ENCODE results near the gene DDX23.
A peak's percentile ranks its signal among the peaks of the same experiment; 100 is the strongest.
"Not testable (repeated sequence)": the region's sequence is repeated elsewhere in the genome, so short reads cannot be mapped to it uniquely, and the experiment has no call there.

Gene DDX23

GRCh38 chr12:48851883-48852733 is at the start of gene DDX23:
Gene DDX23, minus strand, starts transcription at chr12:48852163. Its CDS starts 6,381 bp downstream, at chr12:48845782.
- peak; percentile 94 for DNase-seq

GRCh38 chr12:48901278-48901677 is 49.3 kb upstream of the DDX23 start:
- no peak for DNase-seq

- no peak for DNase-seq
These were observed 47.7 kb upstream of the DDX23 start for GRCh38 chr12:48899651-48900050.

- no peak for DNase-seq
These were observed 42.3 kb upstream of the DDX23 start for GRCh38 chr12:48894271-48894670.

- DNase-seq = peak; percentile 54
These were observed 38.9 kb upstream of the DDX23 start for GRCh38 chr12:48890657-48891418.

GRCh38 chr12:48889679-48890078 is 37.7 kb upstream of the DDX23 start:
- no peak for DNase-seq

- DNase-seq = no peak
These were observed 31.6 kb upstream of the DDX23 start for GRCh38 chr12:48883305-48884161.

- no peak for DNase-seq
These were observed 31.0 kb upstream of the DDX23 start for GRCh38 chr12:48882972-48883304.

GRCh38 chr12:48882315-48882687 is 30.3 kb upstream of the DDX23 start:
- DNase-seq = no peak

- DNase-seq = no peak
These were observed 29.8 kb upstream of the DDX23 start for GRCh38 chr12:48881686-48882314.

GRCh38 chr12:48880647-48881046 is 28.7 kb upstream of the DDX23 start:
- DNase-seq = no peak

- DNase-seq = no peak
These were observed 26.6 kb upstream of the DDX23 start for GRCh38 chr12:48878548-48878947.

- DNase-seq = no peak
These were observed 24.1 kb upstream of the DDX23 start for GRCh38 chr12:48875944-48876515.

GRCh38 chr12:48873534-48873933 is 21.6 kb upstream of the DDX23 start:
- not testable (repeated sequence) for DNase-seq

- no peak for DNase-seq
These were observed 21.1 kb upstream of the DDX23 start for GRCh38 chr12:48873096-48873495.

- DNase-seq = no peak
These were observed 17.2 kb upstream of the DDX23 start for GRCh38 chr12:48869191-48869590.

GRCh38 chr12:48868451-48868850 is 16.5 kb upstream of the DDX23 start:
- DNase-seq = no peak

GRCh38 chr12:48866052-48866711 is 14.2 kb upstream of the DDX23 start:
- DNase-seq = no peak

- peak; percentile 73 for DNase-seq
These were observed 13.5 kb upstream of the DDX23 start, which contains the start of gene RND1 for GRCh38 chr12:48865281-48866051. Gene RND1, minus strand, starts transcription at chr12:48865870. Its CDS starts 103 bp downstream, at chr12:48865767.

GRCh38 chr12:48863291-48863690 is 11.3 kb upstream of the DDX23 start:
- no peak for DNase-seq

GRCh38 chr12:48862760-48863159 is 10.8 kb upstream of the DDX23 start:
- no peak for DNase-seq

All from GDM1 (cell line).